Measurements from ENCODE around the gene PSMA7. TPM values are rescaled to one million over a fixed set of nuclear protein-coding genes. Genes with fewer than 3 reads are reported as not detected.

The PSMA7 gene
- total and polyA plus RNA-seq, 4 donors = 109 to 342 (median 196) TPM

DNA sequence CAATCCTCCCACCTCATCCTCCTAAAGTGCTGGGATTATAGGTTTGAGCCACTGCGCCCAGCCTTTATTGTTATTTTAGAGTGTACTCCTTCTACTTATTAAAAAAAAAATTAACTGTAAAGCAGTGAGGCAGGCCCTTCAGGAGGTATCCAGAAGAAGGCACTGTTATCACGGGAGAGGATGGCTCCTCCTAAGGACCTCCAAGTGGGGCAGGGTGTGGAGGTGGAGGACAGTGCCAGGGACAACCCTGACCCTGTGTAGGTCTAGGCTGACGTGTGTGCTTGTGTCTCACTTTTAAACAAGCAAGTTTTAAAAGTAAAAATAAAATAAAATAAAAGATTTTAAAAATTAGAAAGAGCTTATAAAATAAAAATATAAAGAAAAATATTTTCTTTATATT lies 53.8 kb downstream of the PSMA7 start (continued):
- TF ChIP-seq REST (IDR thresholded peaks at IDR 0.05) (no peak), RAD21 (IDR thresholded peaks at IDR 0.05) (no peak), TAF1 (conservative IDR thresholded peaks at IDR 0.05) (no peak), FOXA1 (IDR thresholded peaks at IDR 0.05) (no peak), EGR1 (IDR thresholded peaks at IDR 0.05; ENCODE audit: low read depth in 2 of 2) (no peak)

GRCh38 chr20:62088258-62089127 lies 54.7 kb downstream of the PSMA7 start:
- no peak overlapping the region for H3K9ac ChIP-seq (ENCODE audit: low read depth in 1 of 2, low read length in 2 of 2)
- H3K4me3 ChIP-seq (ENCODE audit: low read depth in 1 of 3, low read length in 3 of 3) = no peak overlapping the region
- H3K36me3 ChIP-seq (ENCODE audit: control insufficient read depth in 4 of 4, insufficient read depth in 3 of 4, low read depth in 1 of 4, low read length in 3 of 4) = no peaks in the 10 kb centered on the region
- H3K9me3 ChIP-seq (ENCODE audit: control insufficient read depth in 4 of 4, low read length in 3 of 4) = peaks cover 0 to 5% (median 0%) of the 10 kb centered on the region in 4 donors
- no peak for DNase-seq (ENCODE audit: low spot score)
- TF ChIP-seq EGR1 (IDR thresholded peaks at IDR 0.05; ENCODE audit: low read depth in 2 of 2) (no peak), FOXA1 (IDR thresholded peaks at IDR 0.05) (no peak), SP1 (IDR thresholded peaks at IDR 0.05) (no peak), GABPA (IDR thresholded peaks at IDR 0.05 in 1 of 2, conservative IDR thresholded peaks at IDR 0.05 in 1 of 2) (no peak), REST (IDR thresholded peaks at IDR 0.05) (no peak), MAX (IDR thresholded peaks at IDR 0.05) (no peak), RAD21 (IDR thresholded peaks at IDR 0.05) (no peak), YY1 (IDR thresholded peaks at IDR 0.05) (no peak), NR2F2 (IDR thresholded peaks at IDR 0.05) (no peak), HNF4A (conservative IDR thresholded peaks at IDR 0.05) (no peak), JUND (IDR thresholded peaks at IDR 0.05) (no peak), FOXA2 (IDR thresholded peaks at IDR 0.05) (no peak)
- TF ChIP-seq, protein P1, sequence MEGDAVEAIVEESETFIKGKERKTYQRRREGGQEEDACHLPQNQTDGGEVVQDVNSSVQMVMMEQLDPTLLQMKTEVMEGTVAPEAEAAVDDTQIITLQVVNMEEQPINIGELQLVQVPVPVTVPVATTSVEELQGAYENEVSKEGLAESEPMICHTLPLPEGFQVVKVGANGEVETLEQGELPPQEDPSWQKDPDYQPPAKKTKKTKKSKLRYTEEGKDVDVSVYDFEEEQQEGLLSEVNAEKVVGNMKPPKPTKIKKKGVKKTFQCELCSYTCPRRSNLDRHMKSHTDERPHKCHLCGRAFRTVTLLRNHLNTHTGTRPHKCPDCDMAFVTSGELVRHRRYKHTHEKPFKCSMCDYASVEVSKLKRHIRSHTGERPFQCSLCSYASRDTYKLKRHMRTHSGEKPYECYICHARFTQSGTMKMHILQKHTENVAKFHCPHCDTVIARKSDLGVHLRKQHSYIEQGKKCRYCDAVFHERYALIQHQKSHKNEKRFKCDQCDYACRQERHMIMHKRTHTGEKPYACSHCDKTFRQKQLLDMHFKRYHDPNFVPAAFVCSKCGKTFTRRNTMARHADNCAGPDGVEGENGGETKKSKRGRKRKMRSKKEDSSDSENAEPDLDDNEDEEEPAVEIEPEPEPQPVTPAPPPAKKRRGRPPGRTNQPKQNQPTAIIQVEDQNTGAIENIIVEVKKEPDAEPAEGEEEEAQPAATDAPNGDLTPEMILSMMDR (IDR thresholded peaks at IDR 0.05; ENCODE audit: low read depth, low read length, missing input control) = no peak
- TF ChIP-seq, protein P2, sequence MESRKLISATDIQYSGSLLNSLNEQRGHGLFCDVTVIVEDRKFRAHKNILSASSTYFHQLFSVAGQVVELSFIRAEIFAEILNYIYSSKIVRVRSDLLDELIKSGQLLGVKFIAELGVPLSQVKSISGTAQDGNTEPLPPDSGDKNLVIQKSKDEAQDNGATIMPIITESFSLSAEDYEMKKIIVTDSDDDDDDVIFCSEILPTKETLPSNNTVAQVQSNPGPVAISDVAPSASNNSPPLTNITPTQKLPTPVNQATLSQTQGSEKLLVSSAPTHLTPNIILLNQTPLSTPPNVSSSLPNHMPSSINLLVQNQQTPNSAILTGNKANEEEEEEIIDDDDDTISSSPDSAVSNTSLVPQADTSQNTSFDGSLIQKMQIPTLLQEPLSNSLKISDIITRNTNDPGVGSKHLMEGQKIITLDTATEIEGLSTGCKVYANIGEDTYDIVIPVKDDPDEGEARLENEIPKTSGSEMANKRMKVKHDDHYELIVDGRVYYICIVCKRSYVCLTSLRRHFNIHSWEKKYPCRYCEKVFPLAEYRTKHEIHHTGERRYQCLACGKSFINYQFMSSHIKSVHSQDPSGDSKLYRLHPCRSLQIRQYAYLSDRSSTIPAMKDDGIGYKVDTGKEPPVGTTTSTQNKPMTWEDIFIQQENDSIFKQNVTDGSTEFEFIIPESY (IDR thresholded peaks at IDR 0.05) = no peak
- H3K27me3 ChIP-seq (ENCODE audit: control insufficient read depth in 4 of 4, insufficient read depth in 4 of 4, low read length in 3 of 4) = peaks cover 0 to 2% (median 0%) of the 10 kb centered on the region in 4 donors
- 71% methylated on average over 15 of the region's 15 CpGs for WGBS
- no peak overlapping the region for H3K27ac ChIP-seq (ENCODE audit: low read depth in 1 of 2, low read length in 2 of 2)
- no peaks in the 10 kb centered on the region for H3K4me1 ChIP-seq (ENCODE audit: control insufficient read depth in 4 of 4, insufficient read depth in 4 of 4, low read length in 3 of 4)

Measured in liver (tissue), 9 donors.